SK-N-DZ (cell line): ENCODE data around the gene EN1.

Experiments used
- DNase-seq: peaks from one replicate; pipeline ENCODE4 v3.0.0-alpha.2; 2015; ENCODE audit warnings: low spot score

EN1 gene

GRCh38 chr2:118843483-118844132 is 3.8 kb downstream of the EN1 start:
- no peak for DNase-seq

- no peak for DNase-seq
Observed at GRCh38 chr2:118842661-118843482, 4.6 kb downstream of the EN1 start.

GRCh38 chr2:118841828-118842461 is 5.5 kb downstream of the EN1 start:
- no peak for DNase-seq

DNA sequence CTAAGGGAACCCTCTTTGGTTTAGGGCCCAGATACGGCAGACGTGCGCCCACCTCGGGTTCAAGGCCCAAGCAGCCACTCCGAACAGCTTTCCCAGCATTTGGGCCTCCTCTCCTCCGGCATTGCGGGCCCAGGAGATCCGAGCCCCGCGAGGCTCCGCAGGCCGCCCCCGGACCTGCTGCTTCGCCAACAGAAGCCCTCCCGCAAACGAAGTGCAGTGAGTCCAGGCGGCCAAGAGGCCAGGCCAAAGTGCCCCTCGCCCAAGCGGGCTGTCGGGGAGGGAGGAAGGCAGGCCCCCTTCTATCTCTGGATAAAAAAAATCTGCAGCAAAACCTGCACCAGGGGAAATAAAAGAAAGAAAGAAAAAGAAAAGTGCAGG is 6.0 kb downstream of the EN1 start:
- DNase-seq, result no peak

GRCh38 chr2:118838741-118839455 is 8.6 kb downstream of the EN1 start:
- no peak for DNase-seq

- DNase-seq, result no peak
Observed at GRCh38 chr2:118837621-118838020, 9.8 kb downstream of the EN1 start.

DNA sequence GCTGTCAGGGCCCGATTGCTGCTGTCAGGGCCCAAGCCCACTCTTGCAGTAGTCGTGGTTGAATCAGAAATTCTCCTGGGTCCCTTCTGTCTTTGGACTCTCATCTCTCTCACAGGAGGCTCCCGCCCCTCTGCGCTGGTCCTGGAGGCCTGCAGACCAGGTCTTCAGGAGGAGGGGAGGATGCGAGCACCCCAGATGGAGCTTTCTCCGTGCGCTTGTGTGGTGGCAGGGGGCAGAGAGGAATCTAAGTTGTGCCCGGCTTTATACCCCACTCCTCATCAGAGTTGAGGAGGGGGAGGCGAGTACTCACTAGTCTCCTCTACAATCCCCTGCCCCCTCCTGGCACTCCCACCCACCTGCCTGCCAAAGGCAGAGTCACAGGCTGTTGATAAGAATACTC is 10.4 kb downstream of the EN1 start:
- DNase-seq, result no peak

DNA sequence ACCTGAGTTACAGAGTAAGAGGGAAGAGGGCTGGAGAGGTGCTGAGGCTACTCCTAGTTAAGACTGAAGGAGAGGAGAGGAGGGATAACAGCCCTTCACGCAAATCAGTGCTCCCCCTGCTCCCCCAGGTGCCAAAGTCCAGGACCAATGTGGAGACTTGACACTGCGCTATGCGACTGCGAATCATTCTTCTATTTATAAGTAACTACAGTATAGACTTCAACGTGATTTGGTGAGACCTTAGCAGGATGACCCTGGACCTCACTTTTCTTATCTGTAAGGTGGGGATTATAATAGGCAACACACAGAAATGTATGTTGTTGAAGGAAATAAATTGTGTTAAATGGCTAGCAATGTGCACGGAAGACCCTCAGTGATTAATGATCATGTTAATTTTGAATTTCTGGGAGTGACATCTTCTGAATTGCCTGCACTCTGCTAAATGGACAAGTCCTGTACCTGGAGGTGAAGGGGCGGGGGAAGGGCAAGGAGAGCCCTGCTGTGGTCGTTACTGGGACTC is 11.0 kb downstream of the EN1 start:
- DNase-seq, result no peak

- DNase-seq, result no peak
Observed at GRCh38 chr2:118835746-118836410, 11.6 kb downstream of the EN1 start.

DNA sequence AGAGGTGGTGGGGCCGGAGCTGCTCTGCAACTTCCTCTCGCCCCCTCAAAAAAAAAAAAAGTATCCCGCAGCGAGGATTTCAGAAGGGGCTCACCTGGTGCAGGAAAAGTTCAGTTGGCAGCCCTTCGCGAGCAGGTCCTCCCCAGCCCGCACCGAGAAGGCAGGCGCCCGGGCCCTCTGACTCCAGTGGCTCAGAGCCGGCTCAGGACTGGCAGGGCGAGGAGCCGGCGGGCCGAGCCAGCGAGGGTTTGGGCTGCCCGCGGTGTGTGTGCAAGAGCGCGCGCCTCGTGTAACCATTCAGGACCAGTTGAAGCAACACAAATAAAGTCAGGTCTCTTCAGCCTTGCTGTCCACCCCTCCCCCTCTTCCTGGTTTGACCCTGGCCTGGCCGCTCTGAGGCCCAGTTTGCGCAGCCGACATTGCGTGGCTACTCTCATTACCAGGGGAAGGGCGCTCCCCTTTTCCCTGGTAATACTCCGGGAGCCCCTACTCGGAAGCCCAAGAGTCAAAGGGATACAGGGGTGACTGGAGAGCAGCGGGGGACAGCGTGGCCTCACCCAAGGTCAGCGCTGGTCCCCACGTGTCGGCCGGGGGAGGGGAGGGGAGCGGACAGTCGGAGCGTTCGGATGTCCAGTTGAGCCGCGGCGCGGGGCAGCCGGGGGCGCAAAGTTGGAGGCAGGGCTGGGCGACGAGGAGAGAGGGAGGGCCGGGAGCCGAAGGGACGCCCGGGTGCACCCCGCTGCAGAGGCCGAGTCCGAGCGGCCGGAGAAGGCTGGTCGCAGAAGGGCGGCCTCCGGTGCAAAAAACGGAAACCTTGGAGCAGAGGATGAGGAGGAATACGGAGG is 12.3 kb downstream of the EN1 start:
- DNase-seq, result no peak

DNA sequence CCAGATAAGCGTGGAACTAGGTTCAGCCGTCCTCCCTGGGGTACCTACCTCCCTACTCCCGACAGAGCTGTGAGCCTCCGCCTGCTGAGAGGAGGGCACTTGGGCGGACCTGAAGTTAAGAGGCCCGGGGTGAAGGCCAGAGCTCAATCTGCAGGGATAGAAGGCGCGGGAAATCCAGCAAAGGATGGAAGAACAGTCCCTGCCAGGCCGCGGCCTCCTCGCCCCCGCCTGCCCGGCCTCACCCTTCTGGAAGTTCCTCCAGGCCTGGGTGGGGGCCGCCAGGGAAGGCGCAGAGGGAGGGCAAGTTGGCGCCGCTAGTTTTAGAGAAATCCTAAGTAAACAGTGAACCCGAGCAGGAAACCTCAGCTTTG is 13.0 kb downstream of the EN1 start:
- DNase-seq, result no peak

DNA sequence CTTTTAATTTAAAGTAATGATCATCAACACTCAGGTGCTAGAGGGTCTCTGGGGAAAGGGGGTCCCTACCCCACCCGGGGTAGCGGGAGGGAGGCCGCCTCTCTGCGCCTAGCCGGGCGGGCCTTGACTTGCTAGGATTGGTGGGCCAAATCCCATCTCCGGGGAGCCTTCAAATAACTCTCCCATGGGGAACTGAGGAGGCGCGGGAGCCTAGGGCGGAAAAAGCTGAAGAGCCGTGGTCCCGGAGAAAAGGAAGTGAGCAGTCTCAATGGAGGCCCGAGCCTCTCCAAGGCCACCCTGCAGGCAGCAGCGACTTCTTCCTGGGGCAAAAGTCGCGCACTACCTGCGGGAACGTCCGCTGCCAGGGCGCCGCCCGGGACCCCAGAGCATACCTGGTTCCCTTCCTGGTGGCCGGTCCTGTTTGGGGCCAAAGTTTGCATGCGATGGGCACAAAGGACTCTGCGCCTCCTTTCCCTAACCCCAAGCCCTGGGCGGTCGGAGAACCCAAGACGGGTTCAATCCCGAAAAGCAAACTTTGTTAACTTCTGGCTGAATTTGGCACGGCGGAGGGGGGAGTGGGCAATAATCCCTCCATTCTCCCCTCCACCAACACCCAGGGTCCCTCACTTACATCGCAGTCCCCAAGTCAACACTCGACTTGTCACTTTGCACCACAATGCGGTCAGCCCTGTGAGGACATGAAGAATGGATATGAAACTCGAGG is 13.6 kb downstream of the EN1 start:
- no peak for DNase-seq

DNA sequence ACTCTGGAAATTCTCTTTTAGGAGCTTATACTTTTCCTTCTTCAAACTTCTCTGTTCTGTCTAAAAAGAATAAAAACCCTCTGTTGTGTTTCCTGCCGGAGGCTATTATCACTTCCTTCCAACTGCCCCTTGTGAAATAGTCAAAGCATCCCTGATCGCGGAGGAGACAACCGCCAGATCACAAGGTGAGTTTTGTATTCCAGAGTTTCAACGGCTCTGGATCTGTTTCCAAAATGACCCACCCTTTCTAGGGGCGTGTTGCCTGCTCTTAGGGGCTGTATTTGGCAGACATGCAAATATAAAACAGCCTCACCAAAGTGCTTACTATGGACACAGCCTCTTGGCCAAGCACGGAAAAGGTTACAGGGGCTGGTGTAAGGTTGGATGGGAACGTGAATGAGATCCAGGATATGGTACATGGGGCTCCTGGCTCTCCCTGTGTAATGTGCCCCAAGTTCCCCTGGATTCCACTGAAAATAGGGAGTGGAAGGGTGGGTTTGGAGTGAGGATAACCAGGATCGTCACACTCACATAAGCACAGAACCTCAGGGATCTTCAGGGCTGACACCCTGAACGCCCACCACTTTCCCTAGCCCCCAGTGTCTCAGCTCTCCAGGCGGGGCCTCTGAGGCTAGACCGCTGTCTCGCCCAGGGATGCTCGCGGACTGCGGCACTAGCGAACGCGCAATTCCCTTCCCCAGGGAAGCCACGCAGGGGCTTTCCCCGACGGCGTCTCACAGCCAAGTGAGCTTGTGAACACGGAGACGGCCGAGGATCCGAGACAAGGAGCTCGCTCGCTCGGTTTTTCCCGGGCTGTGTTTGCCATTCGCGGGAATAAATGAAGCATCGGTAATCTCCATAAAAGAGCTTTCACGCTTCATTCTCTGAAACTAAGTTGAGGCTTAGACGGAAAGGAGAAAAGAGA is 14.4 kb downstream of the EN1 start:
- DNase-seq, result no peak

- no peak for DNase-seq
Observed at GRCh38 chr2:118832071-118832790, 15.2 kb downstream of the EN1 start.

- DNase-seq, result no peak
Observed at GRCh38 chr2:118830881-118831280, 16.6 kb downstream of the EN1 start.

DNA sequence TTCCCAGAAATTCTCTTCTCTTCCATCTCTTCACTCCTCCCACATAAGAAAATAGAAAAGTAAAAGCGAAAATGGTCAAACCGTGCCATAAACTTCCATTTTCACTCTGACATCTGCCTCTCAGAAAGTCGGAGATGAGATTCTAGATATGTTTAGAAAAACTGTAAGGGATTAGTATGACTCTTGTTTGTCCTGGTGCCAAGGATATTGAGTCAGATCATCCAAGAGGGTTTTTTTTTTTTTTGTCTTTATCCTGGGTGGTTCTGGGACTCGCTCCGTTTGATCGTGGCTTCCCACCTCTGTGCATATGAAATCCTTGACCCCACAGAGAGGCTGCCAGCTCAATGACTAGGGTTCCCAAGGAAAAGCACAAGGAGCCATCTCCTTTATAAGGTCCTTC is 17.3 kb downstream of the EN1 start:
- DNase-seq, result no peak

- no peak for DNase-seq
Observed at GRCh38 chr2:118826093-118826492, 21.4 kb downstream of the EN1 start.

- no peak for DNase-seq
Observed at GRCh38 chr2:118823633-118824032, 23.8 kb downstream of the EN1 start.
